K562 (cell line): Measurements from ENCODE around the gene TUB. TPM values are rescaled to one million over a fixed set of nuclear protein-coding genes. Genes with fewer than 3 reads are reported as not detected.

ENCODE experiments used
- ATAC-seq: fragments of 200-7000 bp; cut with Tn5 transposase; 3 replicates; pipeline ENCODE4 v1.9.1; 2020; ENCODE audit warnings: moderate library complexity
- BruUV-seq: library from RNA; stranded (reverse); fragments of 400-500 nt; replicated peaks from 2 replicates; lab custom pipeline; 2021; lab: Mats Ljungman, UMichigan
- CTCF ChIA-PET: fragments of 300-600 bp; formaldehyde crosslinking; extraction: SDS; loops from one replicate; lab custom pipeline; 2021; ENCODE audit warnings: low intra/inter-chr PET ratio; lab: Yijun Ruan, JAX
- POLR2A ChIA-PET: fragments of 300-600, 350-650 bp; sonication (Branson Sonifier 250); formaldehyde crosslinking; extraction: SDS; loops from one replicate; lab custom pipeline; 2021; ENCODE audit warnings: antibody characterized with exemption, inconsistent platforms; lab: Yijun Ruan, JAX
- DNase-seq, 4 experiments: peaks; one replicate each; pipeline versions ENCODE4 v3.0.0 to v3.0.0-alpha.2; 2011 to 2018; ENCODE audit warnings: low spot score in 3 of 4, mixed read lengths in 3 of 4; ENCODE audit errors: extremely low read depth in 1 of 4
- FAIRE-seq: peaks from 2 replicates; lab custom pipeline; 2011; peaks lifted over from hg19 to GRCh38; lab: Jason Lieb, UNC
- H2AFZ ChIP-seq: 2 replicates; pipeline ENCODE4 v1.6.0; 2011; ENCODE audit warnings: low read depth, low read length, control low read depth, inconsistent platforms
- H3K27ac ChIP-seq: fragments of 200-600 bp; 3 replicates; pipeline ENCODE4 v1.8.0; 2011; ENCODE audit warnings: low read depth, mild to moderate bottlenecking, control low read depth, inconsistent platforms, low read length, moderate library complexity, mixed read lengths; ENCODE audit errors: extremely low read depth
- H3K27me3 ChIP-seq, 2 experiments: fragments of 300-600 bp in 1 of 2; 2 replicates in 1 of 2; 3 replicates in 1 of 2; pipeline versions ENCODE4 v1.6.0 to v1.8.0; 2011; ENCODE audit warnings: inconsistent platforms in 2 of 2, low read length in 2 of 2, mild to moderate bottlenecking in 1 of 2, mixed read lengths in 1 of 2, moderate library complexity in 1 of 2; ENCODE audit not compliant: control insufficient read depth in 2 of 2, insufficient read depth in 2 of 2
- H3K36me3 ChIP-seq: fragments of 300-600 bp; 3 replicates; pipeline ENCODE4 v1.8.0; 2011; ENCODE audit warnings: mild to moderate bottlenecking, low read length, inconsistent platforms; ENCODE audit not compliant: control insufficient read depth, insufficient read depth
- H3K4me1 ChIP-seq, 2 experiments: fragments of 200-600 bp in 1 of 2; replicated peaks in 1 of 2; 2 replicates in 1 of 2; 3 replicates in 1 of 2; pipeline versions ENCODE4 v1.5.1 to v1.8.0; 2011; ENCODE audit warnings: inconsistent platforms in 2 of 2, low read length in 2 of 2, mild to moderate bottlenecking in 1 of 2, mixed read lengths in 1 of 2, moderate library complexity in 1 of 2; ENCODE audit not compliant: control insufficient read depth in 2 of 2, insufficient read depth in 2 of 2
- H3K4me2 ChIP-seq: 2 replicates; pipeline ENCODE4 v1.6.1; 2011; ENCODE audit warnings: low read length, control low read depth, inconsistent platforms, mixed read lengths; ENCODE audit not compliant: insufficient read depth
- H3K4me3 ChIP-seq: fragments of 200-600 bp; sonication (generic), shearing (Covaris generic); 2 replicates; pipeline ENCODE4 v1.5.1; 2016; ENCODE audit warnings: control low read depth, inconsistent platforms
- H3K79me2 ChIP-seq: fragments of 200-600 bp; 3 replicates; pipeline ENCODE4 v1.8.0; 2011; ENCODE audit warnings: low read length, inconsistent platforms; ENCODE audit not compliant: control insufficient read depth, insufficient read depth
- H3K9ac ChIP-seq, 2 experiments: 2 replicates each; pipeline versions ENCODE4 v1.6.0 to v1.6.1; 2011; ENCODE audit warnings: low read depth in 2 of 2, low read length in 2 of 2, control low read depth in 1 of 2, inconsistent platforms in 1 of 2, mild to moderate bottlenecking in 1 of 2, mixed read lengths in 1 of 2; ENCODE audit not compliant: insufficient read depth in 1 of 2
- H3K9me1 ChIP-seq: one replicate; pipeline ENCODE4 v1.6.0; 2011; ENCODE audit warnings: inconsistent platforms, mild to moderate bottlenecking, low read length, moderate library complexity; ENCODE audit not compliant: control insufficient read depth, insufficient read depth
- H3K9me3 ChIP-seq: replicated peaks from 2 replicates; pipeline ENCODE4 v1.5.1; 2011; ENCODE audit warnings: low read depth, low read length, inconsistent platforms; ENCODE audit not compliant: control insufficient read depth, insufficient read depth
- H4K20me1 ChIP-seq: replicated peaks from 2 replicates; pipeline ENCODE4 v1.6.1; 2011; ENCODE audit warnings: low read length, inconsistent platforms, mixed read lengths; ENCODE audit not compliant: control insufficient read depth, insufficient read depth
- CEBPB ChIP-seq: fragments of 450-650 bp; IDR thresholded peaks from 2 replicates; pipeline ENCODE4 v1.6.1; 2016; ENCODE audit warnings: missing genetic modification characterization, missing compliant biosample characterization
- CEBPG ChIP-seq, 3 experiments: fragments of 200-800 bp in 1 of 3; sonication (Bioruptor generic) in 1 of 3; sonication (generic) in 1 of 3; formaldehyde crosslinking in 1 of 3; IDR thresholded peaks in 2 of 3; conservative IDR thresholded peaks in 1 of 3; 2 replicates each; pipeline versions ENCODE4 v1.6.1 to v1.8.0; 2016 to 2022; ENCODE audit warnings: missing compliant biosample characterization in 2 of 3, missing genetic modification characterization in 2 of 3, mild to moderate bottlenecking in 1 of 3, missing genetic modification reagents in 1 of 3
- ERF ChIP-seq: fragments of 450-650 bp; formaldehyde crosslinking; IDR thresholded peaks from 2 replicates; pipeline ENCODE4 v1.4.0; 2020; ENCODE audit warnings: mild to moderate bottlenecking, mixed read lengths
- ZNF764 ChIP-seq: fragments of 250-450 bp; sonication (Bioruptor Pico); IDR thresholded peaks from 2 replicates; pipeline ENCODE4 v1.4.0; 2020; ENCODE audit warnings: low read depth, mild to moderate bottlenecking, moderate library complexity
- WGBS: fragments of 100-300 bp; shearing (Covaris generic); methylation state at CpG from one replicate; pipeline ENCODE4 v1.1.6; 2016; ENCODE audit warnings: low coverage, mixed read lengths; ENCODE audit not compliant: insufficient coverage; ENCODE audit errors: missing lambda C conversion rate; 5-methylcytosine and 5-hydroxymethylcytosine counted together
- in situ Hi-C: fragments of 300-500 bp; cut with MboI; formaldehyde crosslinking; loops from 4 replicates; pipeline ENCODE4 v1.15.0; 2018; ENCODE audit warnings: inconsistent platforms, mixed read lengths
- intact Hi-C: fragments of 100-400 bp; cut with micrococcal nuclease; formaldehyde crosslinking; loops from 2 replicates; pipeline ENCODE4 v1.14.2; 2022
- polyA plus RNA-seq, 8 experiments: library from polyadenylated mRNA; depleted of rRNA in 4 of 8; stranded (reverse) in 5 of 8; unstranded in 3 of 8; fragments of >200 nt; fragmentation: Nextera tagmentation in 2 of 8; fragmentation: Illumina TruSeq in 1 of 8; extraction: Ambion mirVana in 2 of 8; extraction: Trizol in 1 of 8; gene quantifications; 2 replicates each; pipeline versions ENCODE4 v1.2.1 to v1.2.3, GENCODE V29; 2011 to 2014; ENCODE audit warnings: inconsistent platforms in 1 of 8, missing spikeins in 1 of 8
- total RNA-seq, 7 experiments: library from RNA; depleted of rRNA in 6 of 7; stranded (reverse); fragments of >200 nt in 6 of 7; fragmentation: Illumina TruSeq in 2 of 7; extraction: Trizol in 2 of 7; gene quantifications; 2 replicates each; pipeline versions ENCODE4 v1.2.1 to v1.2.3, GENCODE V29; 2011 to 2021; ENCODE audit warnings: low replicate concordance in 1 of 7
- TF ChIP-seq, protein P1 (sequence below): fragments of 450-650 bp; IDR thresholded peaks from 2 replicates; pipeline ENCODE4 v1.6.1; 2016; ENCODE audit warnings: missing biosample characterization, missing genetic modification characterization

TUB gene
- total and polyA plus RNA-seq, 9 of the 15 experiments (the other 6 are each of a cell fraction or from before 2014, with no cell fraction given): not detected

GRCh38 chr11:8056810-8057463, 24.1 kb upstream of the TUB start:
- no peak for DNase-seq
- TF ChIP-seq, protein P1, sequence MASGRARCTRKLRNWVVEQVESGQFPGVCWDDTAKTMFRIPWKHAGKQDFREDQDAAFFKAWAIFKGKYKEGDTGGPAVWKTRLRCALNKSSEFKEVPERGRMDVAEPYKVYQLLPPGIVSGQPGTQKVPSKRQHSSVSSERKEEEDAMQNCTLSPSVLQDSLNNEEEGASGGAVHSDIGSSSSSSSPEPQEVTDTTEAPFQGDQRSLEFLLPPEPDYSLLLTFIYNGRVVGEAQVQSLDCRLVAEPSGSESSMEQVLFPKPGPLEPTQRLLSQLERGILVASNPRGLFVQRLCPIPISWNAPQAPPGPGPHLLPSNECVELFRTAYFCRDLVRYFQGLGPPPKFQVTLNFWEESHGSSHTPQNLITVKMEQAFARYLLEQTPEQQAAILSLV (tag): peak; percentile 74
- TF ChIP-seq ZNF764: no peak
- peak; percentile 81 for TF ChIP-seq CEBPG (CRISPR knock-in tag; IDR thresholded peaks at IDR 0.05)
- TF ChIP-seq CEBPG (tag; conservative IDR thresholded peaks at IDR 0.05 in 1 of 2, IDR thresholded peaks at IDR 0.05 in 1 of 2): peak; percentile 88 to 100
- no peak for TF ChIP-seq ERF
- TF ChIP-seq CEBPB (tag): peak; percentile 98
- TF ChIP-seq, all 486 proteins: peak for 3
- H3K79me2 ChIP-seq: no peaks in the 10 kb centered on the region
- intact Hi-C loops: no loop called here
- no peak overlapping the region for H3K4me3 ChIP-seq
- CTCF ChIA-PET: no interaction called here
- no peak overlapping the region for H3K4me2 ChIP-seq
- no peaks in the 10 kb centered on the region for H3K9me3 ChIP-seq
- ATAC-seq (no peak), FAIRE-seq (no peak)
- H2AFZ ChIP-seq: no peak overlapping the region
- in situ Hi-C loops: no loop called here
- H3K36me3 ChIP-seq: no peaks in the 10 kb centered on the region
- no peak overlapping the region for H3K9ac ChIP-seq
- POLR2A ChIA-PET: interaction anchor here (0.6 kb wide), 1 partner anchor 48 kb away, joined by 3 read pairs; no protein-coding TSS in a partner anchor
- WGBS: 8% methylated on average over 12 of the region's 12 CpGs
- H3K27ac ChIP-seq: no peak overlapping the region
- H3K4me1 ChIP-seq: no peaks in the 10 kb centered on the region; a peak in 1 of 5 replicates
- no peaks in the 10 kb centered on the region; the same call in 1 of the 2 replicates for H4K20me1 ChIP-seq
- no peaks in the 10 kb centered on the region for H3K9me1 ChIP-seq
- no TSS peak for BruUV-seq
- peaks cover under 1 to 32% of the 10 kb centered on the region in 2 experiments; a peak in 3 of 5 replicates for H3K27me3 ChIP-seq
